Inflammatory macrophage treated with lipopolysaccharide for 1 hour (primary cell): ENCODE results near the gene ZBTB5.
"Not testable (repeated sequence)": the region's sequence is repeated elsewhere in the genome, so short reads cannot be mapped to it uniquely, and the experiment has no call there.

Source experiments
- DNase-seq, 2 donors: peaks; one replicate each; pipeline ENCODE4 v3.0.0-alpha.2; 2020 to 2022

The ZBTB5 gene

DNA sequence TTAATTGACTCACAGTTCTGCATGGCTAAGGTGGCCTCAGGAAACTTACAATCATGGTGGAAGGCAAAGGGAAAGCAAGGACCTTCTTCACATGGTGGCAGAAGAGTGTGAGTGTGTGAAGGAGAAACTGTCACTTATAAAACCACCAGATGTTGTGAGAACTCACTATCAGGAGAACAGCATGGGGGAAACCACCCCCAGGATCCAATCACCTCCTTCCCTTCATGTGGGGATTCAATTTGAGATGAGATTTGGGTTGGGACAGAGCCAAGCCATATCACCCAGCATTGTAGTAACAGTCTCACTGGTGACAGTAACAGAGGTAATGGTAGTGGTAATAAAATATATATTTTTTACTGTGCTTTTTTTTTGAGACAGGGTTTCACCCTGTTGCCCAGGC, 18.1 kb downstream of the ZBTB5 start:
- DNase-seq = no peak

DNA sequence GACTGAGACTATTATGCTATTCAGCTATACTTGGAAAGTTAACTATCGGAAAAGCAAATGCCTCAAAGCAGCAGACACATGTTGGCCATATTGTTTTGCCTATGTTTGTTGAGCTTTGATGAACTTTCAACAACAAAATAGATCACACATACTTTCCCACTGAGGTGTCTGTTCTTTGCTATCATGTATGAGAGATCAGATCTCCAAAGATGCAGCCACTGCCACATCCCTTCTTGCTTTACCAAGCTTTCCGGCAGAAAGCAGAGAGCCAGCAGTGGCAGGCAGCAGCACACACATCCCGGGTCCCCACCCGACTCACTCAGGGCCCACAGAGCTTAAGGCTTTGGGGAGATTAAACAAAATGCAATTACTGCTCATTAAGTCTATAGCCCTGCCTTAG, 18.8 kb downstream of the ZBTB5 start:
- no peak for DNase-seq

DNA sequence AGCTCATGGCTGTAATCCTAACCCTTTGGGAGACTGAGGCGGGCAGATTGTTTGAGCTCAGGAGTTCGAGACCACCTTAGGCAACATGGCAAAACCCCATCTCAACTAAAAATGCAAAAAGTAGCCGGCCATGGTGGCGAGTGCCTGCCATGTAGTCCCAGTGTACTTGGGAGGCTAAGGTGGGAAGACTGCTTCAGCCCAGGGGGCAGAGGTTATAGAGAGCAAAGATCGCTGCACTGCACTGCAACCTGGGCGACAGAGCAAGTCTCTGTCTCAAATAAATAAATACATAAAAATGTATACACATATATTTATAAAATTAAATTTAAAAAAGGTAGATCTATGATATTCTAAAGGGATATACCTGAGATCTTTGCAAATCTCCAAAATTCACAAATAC, 19.4 kb downstream of the ZBTB5 start:
- DNase-seq = no peak

DNA sequence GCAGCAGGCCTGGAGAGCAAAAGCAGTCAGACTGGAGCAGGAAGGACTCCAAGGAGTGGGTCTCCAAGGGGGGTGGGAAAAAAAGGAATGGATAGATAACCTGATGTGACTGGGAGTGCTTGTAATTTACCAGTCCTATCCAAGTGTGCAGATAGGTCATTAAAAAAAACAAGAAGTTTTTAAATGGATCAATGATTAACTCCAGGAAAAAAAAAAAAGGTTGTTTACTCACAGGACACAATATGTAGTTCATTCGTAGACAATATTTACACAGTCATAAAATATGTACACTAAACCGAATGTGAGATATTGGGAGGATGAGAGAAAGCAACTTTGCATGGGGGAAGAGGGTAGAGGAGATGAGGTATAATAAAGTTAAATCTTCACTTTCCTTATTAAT, 20.4 kb downstream of the ZBTB5 start:
- DNase-seq = no peak

DNA sequence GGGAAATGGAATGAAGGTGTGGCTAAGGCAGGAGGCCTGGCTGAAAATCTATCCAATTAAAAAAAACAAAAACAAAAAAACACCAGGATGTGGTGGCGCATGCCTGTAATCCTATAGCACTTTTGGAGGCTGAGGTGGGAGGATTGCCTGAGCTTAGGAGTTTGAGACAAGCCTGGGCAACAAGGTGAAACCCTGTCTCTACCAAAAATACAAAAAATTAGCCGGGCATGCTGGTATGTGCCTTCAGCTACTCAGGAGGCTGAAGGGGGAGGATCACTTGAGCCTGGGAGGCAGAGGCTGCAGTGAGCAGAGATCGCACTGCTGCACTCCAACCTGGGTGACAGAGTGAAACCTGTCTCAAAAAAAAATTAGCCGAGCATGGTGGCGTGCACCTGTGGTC, 21.7 kb downstream of the ZBTB5 start:
- no peak for DNase-seq

DNA sequence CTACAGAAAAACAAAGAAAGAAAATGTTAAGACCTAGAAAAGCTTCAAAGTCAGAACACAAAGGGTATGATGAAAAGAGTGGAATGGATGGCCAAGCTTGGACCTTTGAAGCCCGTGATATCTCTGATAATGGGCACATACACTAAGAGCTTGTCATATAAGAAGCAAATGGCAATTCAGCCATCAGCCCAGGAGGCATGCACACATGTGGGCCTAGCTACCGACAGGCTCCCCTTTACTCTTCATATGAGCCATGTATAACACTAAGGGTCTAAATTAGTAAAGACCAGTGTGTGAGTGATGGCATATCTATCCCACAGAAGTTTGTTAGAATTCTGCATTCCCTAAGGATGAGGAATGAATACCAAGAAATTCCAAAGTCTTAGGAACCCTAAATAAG, 22.7 kb downstream of the ZBTB5 start:
- no peak for DNase-seq

DNA sequence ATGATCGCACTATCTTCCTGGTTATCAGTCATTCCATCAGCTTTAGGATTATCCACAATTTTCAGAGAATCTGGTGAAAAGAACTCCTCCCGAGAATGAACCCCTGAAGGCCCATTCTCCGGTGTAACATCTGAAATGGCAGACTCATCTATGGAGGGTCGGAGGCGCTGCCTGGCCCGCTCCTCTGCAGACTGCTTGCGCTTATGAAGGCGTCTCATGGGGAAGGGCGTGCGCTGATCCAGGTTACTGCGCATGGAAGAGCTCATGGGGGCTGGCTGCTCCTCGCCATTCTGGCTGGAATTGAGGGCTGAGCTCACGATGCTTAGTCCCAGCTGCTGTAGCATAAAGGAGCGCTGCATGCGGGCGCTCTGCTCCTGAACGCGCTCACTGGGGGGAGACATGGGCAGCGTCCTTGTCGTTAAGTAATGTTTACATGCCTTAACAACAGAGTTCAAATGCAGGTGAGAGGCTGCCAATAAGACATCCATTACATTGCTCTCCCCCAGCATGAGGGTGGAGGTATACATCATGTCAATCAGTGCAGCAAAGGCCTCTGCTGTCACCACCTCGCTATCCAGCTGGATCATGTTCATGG, 23.4 kb downstream of the ZBTB5 start:
- DNase-seq = no peak

DNA sequence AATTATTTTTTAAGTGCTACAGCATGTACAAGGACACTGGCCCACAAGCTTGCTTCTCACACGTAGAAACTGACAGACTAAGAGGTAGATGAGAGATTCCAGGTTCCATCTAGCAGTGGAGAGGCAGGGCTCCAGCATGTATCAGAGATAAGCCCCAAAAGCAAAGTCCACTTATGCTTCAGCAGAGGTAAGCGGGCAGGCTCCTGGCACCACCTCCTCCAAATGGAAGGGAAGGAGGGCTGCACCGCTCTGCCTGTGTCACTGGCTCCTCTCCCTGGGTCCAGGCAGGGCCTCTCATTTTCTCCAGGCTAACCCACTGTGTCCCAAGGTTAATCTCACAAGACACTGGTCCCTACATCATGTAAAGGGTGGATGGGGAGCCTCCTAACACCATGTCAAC, 26.9 kb downstream of the ZBTB5 start:
- DNase-seq = no peak

DNA sequence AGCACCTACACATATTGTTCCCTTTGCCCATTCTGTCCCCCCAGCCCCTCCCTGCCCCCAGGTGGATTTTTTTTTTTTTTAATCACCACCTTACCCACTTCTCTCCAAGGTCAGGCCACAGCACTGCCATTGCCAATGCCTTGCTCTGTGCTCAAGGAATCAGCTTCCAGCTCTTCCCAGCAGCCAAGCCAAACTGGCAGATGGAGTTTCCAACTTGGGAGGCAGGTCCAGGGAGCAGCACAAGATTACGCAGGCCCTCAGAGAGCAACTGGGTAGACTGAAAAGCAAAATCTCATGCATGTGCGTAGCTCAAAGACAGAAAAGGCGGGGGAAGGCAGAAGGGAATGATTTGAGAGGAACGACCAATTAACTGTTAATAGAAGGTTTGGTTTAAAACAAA, 27.6 kb downstream of the ZBTB5 start:
- DNase-seq = no peak

DNA sequence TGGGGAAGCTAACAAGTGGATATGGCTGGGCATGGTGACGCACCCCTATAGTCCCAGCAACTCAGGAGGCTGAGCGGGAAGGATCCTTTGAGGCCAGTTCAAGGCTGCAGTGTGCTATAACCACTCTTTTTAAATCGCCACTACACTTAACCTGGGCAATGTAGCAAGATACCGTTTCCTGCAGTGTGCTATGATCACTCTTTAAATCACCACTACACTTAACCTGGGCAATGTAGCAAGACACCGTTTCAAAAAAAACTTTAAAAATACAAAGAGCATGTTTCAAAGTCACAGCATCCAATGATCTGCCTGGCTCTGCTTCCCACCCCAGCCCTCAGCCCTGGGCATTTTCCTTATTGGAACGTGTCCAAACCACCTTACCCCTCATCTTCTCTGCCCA, 28.2 kb downstream of the ZBTB5 start:
- DNase-seq = no peak

DNA sequence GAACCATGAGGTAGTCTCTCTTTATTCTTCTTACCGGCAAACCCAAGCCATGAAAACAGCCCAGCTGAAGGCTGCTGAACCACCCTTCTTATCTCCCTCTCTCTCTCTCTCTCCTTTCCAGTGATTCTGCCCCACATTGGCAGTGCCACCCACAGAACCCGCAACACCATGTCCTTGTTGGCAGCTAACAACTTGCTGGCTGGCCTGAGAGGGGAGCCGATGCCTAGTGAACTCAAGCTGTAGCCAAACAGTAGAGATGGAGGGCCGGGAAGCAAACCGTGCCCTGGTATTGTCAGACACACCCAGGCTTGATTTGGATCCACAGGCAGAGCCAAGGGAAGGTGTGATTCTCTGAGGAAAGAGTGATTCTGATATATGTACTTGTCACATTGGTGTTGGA, 28.7 kb downstream of the ZBTB5 start:
- no peak for DNase-seq

DNA sequence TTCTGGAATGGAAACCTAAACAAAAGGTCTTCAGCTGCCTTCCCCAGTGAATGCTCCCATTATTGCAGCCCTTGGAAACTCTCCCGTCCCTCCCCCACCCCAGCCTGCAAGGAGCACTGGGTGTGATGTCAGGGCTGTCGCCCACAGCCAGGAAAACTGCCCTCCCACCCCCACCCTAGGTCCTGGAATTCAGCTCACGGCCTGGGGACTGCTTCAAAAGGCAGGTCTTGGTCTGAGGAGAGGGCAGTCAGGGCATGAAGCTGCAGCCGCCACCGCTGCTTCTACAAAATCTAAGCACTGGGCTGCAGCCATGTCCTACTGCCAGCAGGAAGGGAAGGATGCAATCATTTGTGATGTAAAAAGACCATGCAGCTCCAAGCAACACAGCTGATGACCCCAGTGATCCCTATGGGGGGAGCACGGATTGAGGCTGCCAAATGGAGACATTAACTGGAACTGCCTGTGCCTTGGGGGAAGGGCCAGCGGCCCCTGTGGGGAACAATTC, 31.3 kb downstream of the ZBTB5 start:
- no peak for DNase-seq

DNA sequence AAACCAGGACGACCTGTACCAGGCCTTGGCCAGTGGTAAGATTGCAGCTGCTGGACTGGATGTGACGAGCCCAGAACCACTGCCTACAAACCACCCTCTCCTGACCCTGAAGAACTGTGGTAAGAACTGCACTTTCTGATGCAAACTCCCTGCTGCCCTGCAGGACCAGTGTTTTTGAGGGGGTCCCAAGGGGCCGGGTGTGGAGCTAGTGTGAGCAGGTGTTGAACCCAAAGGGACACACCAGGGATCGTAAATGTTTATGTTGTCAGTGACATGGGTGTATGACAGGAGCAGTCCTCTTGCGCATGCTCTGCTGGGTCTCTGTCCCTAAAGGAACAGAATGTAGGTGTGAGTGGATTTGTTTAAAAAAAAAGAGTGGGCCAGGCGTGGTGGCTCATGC, 33.2 kb downstream of the ZBTB5 start:
- DNase-seq = no peak

DNA sequence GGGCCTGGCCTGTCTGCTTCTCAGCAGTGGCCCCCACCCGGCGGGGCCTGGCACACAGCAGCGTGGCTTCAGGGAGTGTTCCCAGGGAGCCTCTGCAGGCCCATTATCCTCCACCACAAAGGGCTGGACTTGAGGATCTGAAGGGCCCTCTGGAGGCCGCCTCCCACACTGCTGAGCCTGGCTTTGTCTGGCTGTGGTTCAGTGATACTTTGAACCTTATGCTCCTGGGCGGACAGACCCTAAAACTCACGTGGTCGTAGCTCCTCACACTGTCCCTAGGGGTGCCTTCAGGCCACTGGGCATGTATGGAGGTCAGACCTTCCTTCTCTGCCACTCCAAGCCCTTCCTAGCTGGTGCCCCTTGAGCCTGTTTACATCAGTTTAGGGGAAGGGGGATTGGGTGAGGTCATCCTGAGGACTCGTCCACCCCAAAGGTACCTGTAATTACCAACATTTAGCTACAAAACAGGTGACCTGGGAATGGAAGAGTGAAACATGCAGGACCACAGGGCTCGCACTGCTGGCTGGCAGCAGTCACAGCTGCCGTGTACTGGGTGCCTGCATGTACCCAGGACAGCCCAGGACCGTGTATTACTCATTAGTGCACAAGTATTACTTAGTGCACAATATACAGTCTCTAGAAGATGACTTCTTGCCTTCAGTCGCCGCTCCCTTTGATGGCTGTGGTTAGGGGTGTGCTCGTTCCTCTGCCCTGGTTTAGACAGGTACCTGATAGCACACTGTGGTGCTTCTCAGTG, 34.2 kb downstream of the ZBTB5 start:
- no peak for DNase-seq

DNA sequence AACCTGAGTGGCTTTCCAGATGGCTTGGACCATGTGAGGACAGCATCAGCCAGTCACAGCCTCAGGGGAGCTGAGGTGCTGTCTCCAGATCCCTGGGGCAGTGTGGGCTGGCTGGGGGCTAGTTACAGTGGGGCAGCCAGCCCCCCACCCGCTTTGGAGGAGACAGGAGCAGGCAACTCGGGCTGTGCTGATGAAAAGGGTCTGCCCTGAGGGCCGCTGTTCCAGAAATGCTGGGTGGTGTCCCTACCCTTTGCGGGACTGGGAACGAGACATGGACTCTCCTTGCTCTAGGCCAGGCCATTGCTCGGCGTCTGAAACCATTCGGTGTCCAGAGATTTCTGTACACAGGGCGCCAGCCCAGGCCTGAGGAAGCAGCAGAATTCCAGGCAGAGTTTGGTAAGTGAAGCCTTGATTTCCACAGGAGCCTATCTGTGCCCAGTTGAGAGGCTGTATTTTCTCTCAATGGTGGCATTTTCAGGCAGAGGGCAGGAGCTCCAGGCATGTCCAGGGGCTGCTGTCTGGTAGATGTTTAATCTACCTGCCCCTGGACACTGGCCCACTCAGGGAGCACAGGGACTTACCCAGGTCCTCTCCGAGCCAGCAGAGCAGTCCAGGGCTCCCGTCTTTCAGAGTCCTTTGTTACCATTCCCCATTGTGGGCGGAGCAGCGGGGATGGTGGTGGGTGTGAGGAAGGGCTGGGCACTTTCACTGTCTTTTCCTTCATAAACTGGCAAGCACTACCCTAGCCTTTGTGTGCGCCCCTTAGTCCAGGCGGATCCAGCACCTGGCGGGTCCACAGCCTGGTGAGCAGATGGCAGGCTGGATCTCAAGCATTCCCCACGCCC, 35.6 kb downstream of the ZBTB5 start:
- DNase-seq = no peak

DNA sequence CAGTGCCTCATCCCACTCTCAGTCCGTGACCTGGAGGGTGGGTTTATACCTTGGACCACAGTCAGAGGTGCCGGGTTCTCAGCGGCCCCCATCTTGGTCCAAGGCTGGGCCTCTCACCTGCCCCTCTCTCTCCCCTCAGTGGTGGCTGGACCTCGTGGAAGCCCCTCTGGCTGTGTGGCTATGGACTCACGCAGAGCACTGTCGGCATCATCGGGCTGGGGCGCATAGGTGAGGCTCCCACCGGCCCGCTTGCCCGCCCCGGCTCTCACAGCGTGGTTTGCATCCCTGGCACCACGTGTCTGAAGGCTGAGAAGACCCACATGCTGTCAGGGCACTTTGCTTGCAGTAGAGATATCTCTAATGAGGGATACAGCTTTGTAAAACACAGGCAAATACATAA, 36.9 kb downstream of the ZBTB5 start:
- no peak for DNase-seq

DNA sequence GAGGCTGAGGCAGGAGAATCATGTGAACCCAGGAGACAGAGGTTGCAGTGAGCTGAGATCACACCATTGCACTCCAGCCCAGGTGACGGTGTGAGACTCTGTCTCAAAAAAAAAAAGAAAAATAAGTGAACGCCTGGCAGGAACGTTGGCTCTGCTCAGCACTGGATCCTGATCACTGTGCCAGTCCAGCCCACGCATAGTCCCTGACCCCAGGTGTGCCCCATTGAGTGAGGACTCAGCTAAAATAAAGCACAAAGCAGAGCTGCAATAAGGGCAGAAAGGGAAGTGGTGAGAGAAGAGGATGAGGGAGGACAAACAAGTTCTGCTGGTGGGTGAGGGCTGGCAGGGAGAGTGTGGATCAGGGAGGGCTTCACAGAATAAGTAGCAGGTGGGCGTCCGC, 38.4 kb downstream of the ZBTB5 start:
- no peak for DNase-seq

DNA sequence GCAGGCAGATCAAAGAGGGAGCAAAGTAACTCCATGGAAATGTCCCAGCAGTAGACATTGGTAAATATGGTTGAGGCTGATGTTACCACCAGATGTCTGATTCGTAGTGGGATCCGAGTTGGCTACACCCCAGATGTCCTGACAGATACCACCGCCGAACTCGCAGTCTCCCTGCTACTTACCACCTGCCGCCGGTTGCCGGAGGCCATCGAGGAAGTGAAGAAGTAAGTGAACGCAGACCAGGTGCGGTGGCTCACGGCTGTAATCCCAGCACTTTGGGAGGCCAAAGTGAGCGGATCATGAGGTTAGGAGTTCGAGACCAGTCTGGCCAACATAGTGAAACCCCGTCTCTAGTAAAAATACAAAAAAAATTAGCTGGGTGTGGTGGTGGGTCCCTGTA, 38.8 kb downstream of the ZBTB5 start:
- DNase-seq = not testable (repeated sequence)

DNA sequence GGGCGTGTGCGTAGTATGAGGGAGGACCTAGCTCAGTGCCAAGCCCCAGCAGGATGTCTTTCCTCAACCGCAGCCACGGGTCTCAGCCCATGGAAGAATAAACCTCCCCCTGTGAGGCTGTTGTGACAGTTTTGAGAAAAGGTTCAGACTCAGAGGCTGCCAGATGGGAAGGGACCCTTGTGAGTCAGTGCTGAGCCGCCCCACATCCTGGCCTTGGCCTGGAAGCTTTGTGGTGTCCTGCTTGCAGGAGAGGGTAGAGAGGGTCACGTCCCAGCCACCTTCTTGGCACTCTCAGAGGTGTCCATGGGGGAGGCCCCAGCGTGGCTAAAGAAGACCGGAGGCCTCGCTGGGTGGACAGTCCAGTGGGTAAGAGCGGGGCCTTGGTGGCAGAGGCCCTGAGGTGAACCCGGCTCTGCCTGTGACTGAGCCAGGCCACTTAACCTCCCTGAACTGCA, 39.9 kb downstream of the ZBTB5 start:
- DNase-seq = no peak

DNA sequence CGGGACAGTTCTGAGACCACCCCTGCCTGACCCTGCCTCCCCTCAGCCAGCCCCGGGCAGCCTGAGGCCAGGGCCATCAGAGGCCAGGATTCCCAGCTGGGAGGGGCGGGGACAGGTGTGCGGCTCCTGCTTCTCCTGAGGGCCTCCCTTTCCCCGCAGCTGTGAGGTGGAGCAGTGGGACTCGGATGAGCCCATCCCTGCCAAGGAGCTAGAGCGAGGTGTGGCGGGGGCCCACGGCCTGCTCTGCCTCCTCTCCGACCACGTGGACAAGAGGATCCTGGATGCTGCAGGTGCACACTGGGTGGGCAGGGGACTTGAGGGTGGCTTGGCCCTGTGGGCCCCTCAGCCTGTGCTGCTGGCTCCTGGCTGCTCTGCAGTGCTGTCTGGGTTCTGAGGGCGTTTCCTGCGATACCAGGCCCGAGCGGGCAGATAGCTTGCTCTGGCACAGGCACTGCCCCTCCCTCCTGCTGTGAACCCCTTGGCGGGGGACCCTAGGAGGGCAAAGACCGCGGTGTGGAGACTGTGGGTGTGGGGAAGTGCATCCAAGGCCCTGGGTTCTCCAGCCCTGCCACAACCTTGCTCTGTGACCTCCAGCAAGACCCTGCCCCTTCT, 40.5 kb downstream of the ZBTB5 start:
- no peak for DNase-seq

DNA sequence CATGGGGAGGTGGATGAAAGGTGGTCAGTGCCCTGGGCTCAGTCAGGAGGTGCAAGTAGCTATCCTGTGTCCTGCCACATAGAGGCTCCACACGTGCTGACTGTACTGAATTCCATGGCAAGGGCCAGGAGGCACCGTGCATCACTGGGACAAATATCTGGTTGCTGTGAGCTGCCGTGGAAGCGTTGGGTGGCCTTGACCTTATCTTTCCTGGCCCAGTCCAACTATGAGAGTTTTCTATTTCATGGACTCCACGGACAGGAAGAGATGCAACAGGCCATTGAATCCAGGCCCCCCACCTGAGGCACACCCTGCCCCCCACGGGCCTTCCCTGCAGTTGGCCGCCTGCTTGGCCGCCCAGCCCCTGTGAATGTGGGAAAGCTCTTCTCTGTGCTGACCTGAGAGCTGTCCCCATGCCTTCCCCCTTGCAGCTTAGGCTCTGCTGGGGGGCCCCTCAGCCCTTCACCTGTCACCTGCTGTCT, 41.0 kb downstream of the ZBTB5 start:
- DNase-seq = no peak

DNA sequence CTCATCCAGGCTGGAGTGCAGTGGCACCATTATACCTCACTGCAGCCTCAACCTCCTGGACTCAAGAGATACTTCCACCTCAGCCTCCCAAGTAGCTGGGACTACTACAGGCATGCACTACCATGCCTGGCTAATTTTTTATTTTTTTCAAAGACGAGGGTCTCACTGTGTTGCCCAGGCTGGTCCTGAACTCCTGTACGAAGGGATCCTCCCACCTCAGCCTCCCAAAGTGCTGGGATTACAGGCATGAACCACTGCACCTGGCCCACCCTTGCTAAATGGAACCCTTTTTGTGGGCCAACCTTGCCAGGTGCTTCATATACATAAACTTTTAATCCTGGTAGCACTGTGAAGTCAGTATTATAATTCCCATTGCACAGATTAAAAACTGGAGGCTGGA, 41.7 kb downstream of the ZBTB5 start:
- DNase-seq = no peak
